H4 (cell line): ENCODE measurements around the gene SLC35F3. TPM values are rescaled to one million over a fixed set of nuclear protein-coding genes. Genes with fewer than 3 reads are reported as not detected.

Experiments used
- DNase-seq: peaks from one replicate; pipeline ENCODE4 v3.0.0-alpha.2; 2015; ENCODE audit warnings: low spot score
- total RNA-seq: library from RNA; depleted of rRNA; stranded (reverse); fragments of >200 nt; shearing (Covaris generic); gene quantifications from 2 replicates; pipeline ENCODE4 v1.2.3, GENCODE V29; 2014

SLC35F3 gene
- total RNA-seq, 1 experiment from 2014 or later = not detected

DNA sequence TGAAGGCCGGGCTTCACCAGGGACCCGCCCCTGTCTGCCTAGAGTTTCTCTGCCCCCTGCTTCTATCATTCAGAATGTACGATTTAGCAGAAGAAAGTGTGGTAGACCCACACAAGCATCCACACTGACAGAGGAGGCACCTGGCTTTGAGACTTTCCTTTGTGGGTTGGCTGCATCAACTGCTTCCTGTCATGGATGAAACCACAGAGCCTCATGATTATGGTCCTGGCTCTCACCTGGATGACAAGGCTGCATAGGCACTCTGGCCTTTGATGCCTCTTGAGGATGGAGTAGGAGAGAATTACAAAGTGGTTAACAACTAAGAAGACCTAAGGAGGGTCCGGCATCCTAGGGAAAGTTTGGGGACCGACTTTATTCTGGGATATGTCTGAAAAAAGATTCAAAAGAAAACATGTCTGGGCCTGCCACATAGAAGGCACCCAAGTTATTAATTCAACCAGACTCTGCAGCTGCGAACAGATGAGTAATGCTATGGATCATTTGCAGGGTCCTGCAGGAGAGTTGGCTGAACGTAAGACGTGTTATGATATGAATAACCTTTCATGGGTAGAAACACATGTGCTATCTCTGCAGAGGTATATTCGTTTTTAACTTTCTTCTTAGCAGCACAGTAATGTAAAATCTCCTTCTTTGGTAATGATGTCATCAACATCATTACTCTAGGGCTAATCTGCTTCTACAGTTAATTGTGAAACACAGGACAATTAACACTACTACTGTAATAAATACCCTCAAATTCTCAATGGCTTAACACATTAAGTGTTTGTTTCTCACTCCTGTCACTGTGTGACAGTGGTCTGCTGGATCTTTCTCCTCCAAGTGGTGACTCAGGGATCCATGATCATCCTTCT, 136.2 kb downstream of the SLC35F3 start:
- no peak for DNase-seq

DNA sequence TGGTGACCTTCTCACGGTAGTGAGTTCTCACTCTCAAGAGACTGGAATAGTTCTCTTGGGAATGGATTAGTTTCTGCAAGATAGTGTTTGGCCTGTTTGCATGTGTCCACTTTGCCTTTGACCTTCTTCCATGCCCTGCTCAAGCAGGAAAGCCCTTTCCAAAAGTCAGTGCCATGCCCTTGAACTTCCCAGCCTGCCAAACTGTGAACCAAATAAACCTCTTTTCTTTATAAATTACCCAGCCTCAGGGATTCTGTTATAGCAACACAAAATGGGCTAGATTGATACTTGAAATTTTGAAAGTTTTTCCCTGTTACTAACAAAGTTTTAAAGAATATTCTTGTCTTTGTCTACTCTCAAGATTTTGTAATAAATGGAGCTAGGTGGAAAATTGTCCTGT, 139.6 kb downstream of the SLC35F3 start:
- no peak for DNase-seq

DNA sequence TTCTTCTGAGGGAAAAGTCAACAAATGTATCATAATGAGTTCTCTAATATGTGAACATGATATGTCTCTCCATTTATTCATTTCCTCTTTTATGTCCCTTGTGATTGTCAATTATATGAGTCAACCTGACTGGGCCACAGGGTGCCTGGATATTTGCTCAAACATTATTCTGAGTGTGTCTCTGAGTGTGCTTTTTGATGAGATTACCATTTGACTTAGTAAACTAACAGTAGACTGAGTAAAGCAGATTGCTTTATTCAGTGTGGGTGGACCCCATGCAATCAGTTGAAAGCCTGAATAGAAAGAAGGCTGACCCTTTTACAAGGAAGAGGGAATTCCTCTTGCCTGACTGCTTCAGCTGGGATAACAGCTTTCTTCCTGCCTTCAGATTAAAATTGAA, 142.6 kb downstream of the SLC35F3 start:
- no peak for DNase-seq

DNA sequence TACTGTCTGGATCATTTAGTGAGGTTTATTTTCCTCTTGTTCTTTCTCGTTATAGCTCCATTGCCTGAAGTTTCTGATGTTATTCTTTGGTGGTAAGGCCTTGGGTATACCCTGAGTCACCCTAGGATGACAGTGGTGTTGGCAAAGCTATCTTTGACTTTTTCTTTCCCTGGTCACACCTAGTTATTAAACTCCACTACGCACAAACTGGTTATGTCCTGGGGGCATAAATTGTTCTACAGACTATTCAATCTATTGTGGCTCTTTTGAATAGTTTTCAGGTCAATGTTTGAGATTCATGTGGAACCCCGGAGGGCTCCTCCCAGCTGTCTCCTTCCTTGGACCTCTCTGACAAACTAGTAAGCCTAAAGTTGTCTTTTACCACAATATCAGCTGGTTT, 157.7 kb downstream of the SLC35F3 start:
- no peak for DNase-seq

DNA sequence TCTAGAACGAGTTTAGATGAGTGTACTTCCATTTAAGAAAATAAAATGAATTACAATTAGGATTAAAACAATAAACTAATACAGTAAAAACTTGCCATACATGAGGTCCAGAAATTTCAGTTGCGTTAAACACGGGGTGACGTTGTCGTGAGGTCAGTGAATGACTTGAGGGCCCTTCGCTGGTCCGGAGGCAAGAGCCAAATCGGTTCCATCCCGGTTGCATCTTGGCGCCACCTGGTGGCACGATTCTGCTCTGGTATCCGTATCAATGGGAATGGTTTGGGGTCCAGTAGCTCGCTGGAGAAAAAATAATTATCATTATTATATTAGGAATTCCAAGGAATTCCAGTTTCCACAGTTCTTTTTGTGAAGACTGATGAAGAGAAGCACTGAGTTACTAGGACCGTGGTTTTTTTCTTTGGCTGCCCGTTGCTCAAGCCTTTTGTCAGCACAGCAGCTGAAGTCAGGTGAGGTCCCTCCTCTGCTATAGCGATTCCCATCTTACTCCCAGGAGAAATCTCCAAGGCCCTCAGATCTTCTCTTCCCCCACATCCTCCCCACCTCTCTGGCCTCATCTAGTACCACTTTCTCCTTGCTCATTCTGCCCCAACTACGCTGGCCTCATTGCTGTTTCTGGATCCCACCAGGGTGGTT, 161.4 kb downstream of the SLC35F3 start:
- peak; percentile 69 for DNase-seq

DNA sequence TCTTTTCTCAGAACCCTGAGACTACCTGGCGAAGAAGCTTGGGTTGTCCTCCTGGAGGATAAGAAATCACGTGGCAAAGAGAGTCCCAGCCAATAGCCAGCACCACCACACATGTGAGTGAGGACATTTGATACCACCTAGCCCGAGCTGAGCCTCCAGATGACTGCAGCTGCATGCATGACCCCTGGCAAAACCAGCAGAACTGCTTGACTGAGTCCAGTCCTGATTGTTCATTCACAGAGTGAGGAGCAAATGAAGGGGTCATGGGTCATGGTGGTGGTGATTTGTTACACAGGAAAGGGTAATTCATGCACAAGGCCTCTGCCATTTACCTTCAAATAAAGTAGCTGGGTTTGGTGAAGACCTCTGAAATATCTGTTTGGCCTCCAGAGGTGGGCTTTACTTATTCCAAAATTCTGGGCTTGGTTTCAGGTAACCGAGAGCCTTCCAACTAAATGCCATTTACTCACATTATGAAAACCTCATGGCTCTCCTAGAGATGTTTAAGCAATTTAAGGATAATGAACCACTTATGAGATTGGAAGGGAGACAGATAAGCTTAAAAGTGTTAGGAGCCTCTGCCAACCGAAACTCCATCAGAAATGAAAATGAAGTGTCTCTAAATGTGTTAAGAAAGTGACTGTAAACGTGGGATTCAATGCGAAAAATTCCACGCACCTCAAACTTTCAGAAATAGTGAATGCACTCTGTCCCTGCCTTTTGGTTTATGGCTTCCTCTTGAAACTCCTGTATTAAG, 163.3 kb downstream of the SLC35F3 start:
- DNase-seq = no peak

DNA sequence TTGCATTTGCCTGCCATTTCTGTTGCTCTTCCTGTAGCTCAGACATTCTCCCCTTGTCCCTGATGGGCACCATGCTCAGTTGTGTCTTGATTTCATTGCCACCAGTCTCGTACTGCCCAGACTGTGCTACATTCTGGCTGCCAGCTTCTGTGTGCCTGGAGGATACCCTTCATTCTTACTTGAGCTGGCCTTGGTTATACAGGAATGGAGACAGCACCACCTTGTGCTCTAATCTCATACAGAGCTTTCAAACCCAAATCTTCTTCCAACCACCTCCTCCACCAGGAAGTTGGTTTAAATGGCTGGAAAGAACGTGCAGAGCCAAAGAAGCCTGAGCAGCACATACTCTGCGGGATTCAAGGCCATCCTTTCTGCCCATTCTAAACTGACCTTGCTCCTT, 165.3 kb downstream of the SLC35F3 start:
- DNase-seq = peak; percentile 53

DNA sequence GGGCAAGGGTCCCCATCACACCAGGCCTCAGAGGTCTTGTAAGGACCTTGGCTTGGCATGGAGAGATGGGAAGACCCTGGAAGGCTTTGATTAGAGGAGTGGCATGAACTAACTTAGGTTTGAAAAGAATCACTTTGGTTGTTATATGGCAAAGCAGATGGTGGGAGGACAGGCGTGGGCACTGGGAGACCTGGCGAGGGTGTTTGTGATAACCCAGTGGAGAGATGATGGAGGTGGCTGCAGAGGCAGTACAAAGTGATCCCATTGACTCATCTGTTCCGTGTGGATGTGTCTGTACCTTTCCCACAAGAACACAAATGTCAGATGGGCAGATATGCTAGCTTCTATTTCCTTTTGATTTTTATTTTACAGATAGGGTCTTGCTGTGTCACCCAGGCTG, 168.3 kb downstream of the SLC35F3 start:
- DNase-seq = no peak

DNA sequence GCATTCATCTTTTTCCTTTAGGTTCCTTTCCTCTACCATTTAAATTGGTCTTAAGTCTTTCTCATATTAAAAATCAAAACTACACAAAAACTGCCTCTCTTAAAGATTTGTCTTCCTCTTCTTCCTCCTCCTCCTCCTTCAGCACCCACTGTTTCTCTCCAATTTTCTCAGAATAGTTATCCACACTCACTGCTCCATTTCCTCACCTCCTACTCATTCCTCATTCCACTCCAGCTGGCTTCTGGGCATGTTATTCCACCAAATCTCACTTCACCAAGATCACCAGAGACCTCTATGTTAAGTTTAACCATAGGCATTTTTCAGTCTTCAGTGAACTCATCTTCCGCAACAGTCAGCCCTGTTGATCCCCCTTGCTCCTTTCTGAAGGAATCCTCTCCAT, 173.7 kb downstream of the SLC35F3 start:
- no peak for DNase-seq

DNA sequence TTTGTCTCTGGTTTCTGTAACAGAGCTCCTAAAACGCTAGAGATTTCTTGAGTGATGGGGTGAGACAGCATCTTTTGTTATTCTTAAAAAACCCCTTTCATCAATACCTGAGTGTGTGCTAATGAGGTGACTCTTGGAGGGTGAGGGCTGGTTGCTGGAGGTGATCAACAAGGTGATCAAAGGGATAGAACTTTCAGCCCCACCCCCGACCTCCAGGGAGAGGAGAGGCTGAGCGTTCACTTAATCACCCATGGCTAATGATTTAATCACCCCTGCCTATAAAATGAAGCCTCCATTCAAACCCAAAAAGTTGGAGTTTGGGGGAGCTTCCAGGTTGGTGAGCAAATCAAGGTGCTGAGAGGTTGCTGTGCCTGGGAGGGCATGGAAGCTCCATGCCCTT, 175.4 kb downstream of the SLC35F3 start:
- no peak for DNase-seq

DNA sequence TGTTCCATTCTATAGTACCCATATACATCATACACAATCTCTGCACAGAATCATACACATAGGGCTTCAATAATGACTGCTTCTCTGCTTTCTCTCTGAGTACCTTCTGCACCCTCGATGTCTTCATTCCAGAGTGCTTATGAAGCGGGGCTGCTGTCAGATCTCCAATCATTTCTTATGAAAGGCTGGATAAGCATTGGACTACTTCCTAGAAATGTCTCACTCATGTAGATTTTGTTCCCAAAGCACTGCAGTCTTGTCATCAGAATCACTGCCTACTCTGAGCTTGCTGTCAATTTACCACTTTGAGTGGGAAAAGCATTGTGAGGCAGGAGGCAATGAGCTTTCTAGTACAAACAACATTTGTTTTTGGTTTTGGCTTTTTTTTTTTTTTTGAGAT, 179.0 kb downstream of the SLC35F3 start:
- no peak for DNase-seq

DNA sequence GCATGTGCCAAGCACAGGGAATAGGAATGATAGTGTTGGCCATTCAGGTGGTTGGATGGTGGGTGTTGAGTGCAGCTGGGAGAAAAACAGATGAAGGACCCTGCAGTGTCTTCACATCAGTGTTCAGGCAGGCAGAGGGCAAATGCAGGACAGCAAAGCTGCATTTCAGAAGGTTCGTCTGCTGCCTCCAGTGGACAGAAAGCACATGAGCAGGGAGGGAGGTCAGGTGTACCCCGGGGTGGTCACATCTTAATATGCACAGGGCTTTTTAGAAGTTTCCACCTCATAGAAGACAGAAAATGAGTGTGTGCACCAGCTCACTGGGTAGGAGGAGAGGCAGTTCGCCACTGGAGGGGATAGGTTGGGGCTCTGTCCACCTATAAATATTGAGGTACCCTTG, 184.9 kb downstream of the SLC35F3 start:
- DNase-seq = no peak

DNA sequence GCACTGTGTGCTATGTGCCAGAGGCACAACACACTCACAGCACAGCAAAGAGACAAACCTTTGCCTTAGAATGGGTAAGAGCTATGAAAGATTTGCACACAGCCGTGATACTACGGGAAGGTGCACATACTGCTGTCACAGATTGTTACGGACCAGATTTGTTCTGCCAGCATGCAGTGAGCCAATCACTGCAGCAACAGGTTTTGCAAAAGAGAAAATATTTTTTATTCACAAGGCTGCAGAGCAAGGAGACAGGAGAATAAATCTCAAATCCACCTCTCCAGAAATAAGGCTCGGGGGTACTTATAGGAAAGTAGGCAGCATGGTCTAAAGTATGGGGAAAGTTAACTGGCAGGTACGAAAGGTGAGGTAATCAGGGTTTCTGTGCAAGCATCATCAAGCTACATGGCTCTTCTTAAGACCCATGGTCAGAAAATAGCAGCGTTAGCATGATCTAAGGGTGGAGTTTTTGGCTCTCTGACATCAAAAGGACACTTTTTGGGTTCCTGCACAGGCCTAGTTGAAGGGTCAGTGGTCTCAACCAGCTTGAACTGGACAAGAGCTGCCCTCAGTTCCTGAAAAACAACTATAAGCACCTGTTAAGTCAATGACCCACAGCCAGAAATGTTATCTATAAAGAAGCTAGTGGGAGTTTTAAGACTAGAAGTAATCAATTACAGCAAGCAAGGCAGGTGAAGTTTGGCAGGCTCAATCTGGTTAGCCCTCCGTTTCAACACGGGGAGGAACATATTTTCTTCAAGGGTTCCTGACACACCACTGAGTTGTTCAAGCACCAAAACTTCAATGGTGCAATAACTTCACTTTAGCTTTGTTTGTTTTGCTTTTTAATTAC, 186.0 kb downstream of the SLC35F3 start:
- DNase-seq = no peak

DNA sequence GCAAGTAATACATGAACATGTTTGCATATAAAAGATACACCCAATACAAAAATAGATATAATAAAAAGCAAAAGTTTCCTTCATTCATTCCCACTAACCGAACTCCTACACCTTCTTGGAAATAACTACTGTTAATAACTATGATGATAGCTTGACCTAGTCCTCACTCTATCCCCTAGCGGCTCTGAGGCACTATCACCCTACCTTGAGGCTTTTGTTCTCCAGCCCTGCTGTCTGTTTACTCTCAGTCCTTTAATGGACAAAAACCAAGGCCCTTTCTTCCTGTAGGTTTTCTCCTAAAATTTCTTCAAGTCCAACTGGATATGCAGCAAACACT, 186.6 kb downstream of the SLC35F3 start:
- DNase-seq = no peak

DNA sequence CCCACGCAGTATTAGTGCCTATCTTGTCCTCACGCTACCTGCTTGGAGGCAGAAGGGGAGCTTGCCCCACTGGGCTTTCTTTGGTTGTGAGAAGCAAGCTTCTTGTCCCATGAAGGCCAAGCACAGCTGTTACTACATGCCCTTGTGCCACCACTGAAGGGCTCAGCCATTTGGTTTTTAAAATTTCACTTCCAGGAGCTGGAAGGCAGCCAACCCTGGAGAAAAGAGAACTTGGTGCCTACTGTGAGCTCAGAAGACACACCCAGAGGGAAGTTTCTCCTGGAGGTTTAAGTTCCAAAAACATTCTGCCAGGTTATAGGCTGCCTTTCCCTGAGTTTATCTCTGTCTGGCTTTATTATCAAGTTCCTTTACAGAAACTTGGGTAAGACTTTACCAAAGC, 187.4 kb downstream of the SLC35F3 start:
- no peak for DNase-seq

DNA sequence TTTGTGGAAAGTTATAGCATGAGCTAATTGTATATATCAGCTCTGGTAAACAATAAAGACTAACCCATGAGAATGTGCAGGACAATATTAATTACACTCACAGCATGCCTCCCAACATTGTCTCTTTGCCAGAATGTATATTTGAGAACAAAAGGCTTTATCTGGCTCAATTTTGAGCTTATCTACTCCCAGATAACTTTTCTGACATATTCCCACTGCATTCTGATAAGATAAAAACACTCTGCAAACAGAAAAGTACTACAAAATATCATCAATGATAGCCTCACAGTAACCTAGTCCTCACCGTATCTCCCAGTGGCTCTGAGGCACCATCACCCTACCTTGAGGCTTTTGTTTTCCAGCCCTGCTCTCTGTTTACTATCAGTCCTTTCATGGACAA, 188.6 kb downstream of the SLC35F3 start:
- no peak for DNase-seq

DNA sequence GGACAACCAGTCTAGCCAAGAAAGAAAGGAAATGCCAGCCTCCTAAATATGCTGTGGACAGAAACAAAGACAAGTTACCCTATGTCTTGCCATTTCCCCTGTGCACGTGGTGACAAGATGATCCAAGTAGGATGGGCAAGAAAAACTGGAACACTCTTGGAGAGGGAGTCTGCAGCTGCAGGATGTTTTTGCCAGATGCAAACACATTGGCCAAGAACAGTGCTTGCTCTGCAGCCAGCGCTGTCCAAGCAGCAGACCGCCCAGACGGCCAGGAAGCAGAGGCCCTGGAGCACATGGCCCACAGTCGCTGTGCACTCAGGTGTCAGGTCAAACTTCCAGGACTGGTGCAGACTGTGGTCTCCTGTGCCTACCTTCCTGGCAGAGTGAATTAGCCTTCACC, 189.3 kb downstream of the SLC35F3 start:
- no peak for DNase-seq

DNA sequence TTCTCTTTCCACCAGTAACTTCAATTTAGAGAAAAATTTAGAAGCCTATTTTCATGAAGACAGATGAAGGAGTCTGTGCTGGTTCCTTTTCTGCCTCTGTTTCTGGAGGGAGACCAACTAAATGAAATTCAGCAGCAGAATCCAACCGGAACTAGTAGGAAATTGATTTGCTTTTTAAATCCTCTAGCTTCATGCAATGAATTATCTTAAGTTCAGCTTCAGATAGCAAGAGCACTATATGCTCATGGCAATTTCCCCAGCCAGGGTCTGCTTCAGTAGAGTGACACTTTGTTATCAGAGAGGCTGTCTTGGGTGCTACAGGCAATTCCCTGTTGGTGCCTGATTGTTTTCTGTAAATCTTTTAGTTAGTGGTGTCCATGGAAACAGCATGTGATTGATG, 189.7 kb downstream of the SLC35F3 start:
- no peak for DNase-seq

DNA sequence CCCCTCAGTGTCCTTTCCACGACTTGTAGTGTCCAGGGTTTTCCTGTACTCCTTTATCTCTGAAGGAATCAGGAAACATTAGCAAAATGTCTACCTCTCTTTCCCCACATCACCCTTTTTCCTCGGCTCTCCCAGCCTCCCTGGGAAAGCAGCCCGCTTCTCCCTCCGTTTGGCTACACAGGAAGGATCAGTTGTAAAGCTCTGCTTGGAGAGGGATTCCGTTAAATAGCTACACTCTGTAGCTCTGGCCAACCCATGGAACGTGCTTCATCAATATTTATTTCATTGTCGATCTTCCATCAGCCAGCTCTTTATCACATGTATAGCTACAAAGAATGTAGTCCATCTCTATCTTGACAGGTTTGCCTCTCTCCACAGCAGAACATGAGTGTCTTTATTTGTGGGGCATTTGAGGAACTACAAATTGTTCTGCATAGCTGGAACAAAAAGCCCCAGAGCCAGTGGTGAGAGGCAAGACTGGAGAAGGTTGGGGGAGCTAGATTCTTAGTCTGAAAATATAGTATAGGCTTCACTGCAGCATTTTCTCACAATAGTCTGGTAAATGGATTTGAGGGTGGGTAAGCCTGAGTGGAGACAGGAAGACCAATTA, 191.8 kb downstream of the SLC35F3 start:
- DNase-seq = no peak

DNA sequence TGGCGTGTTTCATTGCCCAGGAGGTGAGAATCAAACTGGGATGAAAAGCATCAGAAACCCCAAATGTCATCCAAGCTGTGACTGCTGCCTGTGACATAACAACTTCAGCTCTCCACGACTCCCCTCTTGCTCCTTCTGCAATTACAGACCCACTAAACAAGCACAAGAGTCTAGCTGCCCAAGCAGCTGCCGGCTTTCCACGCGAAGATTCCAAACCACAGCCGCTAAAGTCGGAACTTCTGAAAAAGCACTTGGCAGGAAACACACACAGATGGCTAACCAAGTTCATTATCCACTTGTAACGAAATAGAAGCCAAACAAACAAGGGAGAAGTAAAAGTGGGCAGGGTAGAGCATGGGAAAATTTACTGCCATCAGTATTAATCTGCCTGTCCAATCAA, 198.1 kb downstream of the SLC35F3 start:
- DNase-seq = no peak

DNA sequence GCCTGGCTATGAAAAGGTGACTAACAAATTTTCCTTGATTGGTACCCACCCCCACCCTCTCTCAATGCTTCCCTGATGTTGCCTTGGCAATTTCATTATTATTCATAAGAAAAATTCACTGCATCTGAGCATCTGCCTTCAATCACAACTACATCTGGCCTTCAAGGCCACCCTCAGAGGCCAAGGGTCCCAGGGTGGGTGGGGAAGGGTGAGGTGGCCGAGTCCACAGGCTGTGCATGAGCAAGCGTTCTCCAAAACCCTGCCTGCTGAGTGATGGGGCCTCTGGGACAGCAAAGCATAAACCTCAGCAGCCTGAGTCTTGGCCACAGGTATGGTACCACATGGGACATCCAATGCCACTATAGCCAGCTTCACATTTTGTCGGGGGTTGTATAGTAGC, 198.7 kb downstream of the SLC35F3 start:
- no peak for DNase-seq

DNA sequence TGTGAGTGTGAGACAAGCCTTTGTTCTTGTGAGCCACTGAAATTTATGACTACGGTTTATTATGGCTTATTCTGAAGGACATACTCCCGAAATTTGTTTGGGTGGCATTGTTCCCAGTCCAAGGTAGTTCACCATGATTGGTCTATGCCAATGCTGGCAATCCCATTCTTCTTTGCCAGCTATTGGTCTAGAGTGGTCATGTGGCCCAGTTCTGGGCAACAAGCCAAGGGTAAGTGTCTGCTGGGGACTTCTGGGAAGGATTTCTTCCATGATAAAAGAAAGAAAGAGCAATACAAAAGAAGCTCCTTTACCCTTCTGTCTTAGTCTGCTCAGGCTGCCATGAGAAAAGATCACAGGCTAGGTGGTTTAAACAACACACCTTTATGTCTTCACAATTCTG, 201.6 kb downstream of the SLC35F3 start:
- DNase-seq = no peak
